ENCODE data around the gene NUDT19. TPM values are rescaled to one million over a fixed set of nuclear protein-coding genes. Genes with fewer than 3 reads are reported as not detected.
A peak's percentile ranks its signal among the peaks of the same experiment; 100 is the strongest.

NUDT19 gene
- total and polyA plus RNA-seq, 9 of the 15 experiments (the other 6 are each of a cell fraction or from before 2014, with no cell fraction given), result 9.6 to 38.6 (median 14.4) TPM

GRCh38 chr19:32692727-32693061 lies 1.1 kb downstream of the NUDT19 start:
- H3K4me1 ChIP-seq (replicated peaks in 1 of 2; ENCODE audit: control insufficient read depth in 2 of 2, insufficient read depth in 2 of 2, low read length in 2 of 2), result peaks cover 16 to 29% of the 10 kb centered on the region in 2 experiments; a peak in 4 of 5 replicates
- peak overlapping the region; percentile 73 for H3K4me3 ChIP-seq
- H3K79me2 ChIP-seq (ENCODE audit: control insufficient read depth, insufficient read depth, low read length), result peaks cover 85% of the 10 kb centered on the region
- DNase-seq (ENCODE audit: extremely low read depth in 1 of 4, low spot score in 3 of 4) (peak in 1 of 4 experiments; percentile 49), ATAC-seq (peak; percentile 26), FAIRE-seq (no peak)
- H3K4me2 ChIP-seq (ENCODE audit: insufficient read depth, low read length), result peak overlapping the region; percentile 96
- H3K9me3 ChIP-seq (replicated peaks; ENCODE audit: control insufficient read depth, insufficient read depth, low read depth, low read length), result peaks cover 23% of the 10 kb centered on the region
- no peaks in the 10 kb centered on the region for H4K20me1 ChIP-seq (replicated peaks; ENCODE audit: control insufficient read depth, insufficient read depth, low read length)
- intact Hi-C loops (cut with micrococcal nuclease), result loop anchor here (10.0 kb wide), 1 partner anchor 282 kb away; the partner anchor contains the start of genes CEP89 and FAAP24
- in situ Hi-C loops (cut with MboI), result no loop called here
- BruUV-seq (replicated peaks), result no TSS peak
- H3K9ac ChIP-seq (ENCODE audit: insufficient read depth in 1 of 2, low read depth in 2 of 2, low read length in 2 of 2), result peak overlapping the region; percentile 89 to 100
- POLR2A ChIA-PET, result interaction anchor here (1.0 to 1.9 kb wide), 3 partner anchors 15 to 29 kb away, joined by 3 to 4 read pairs (median 4); no protein-coding TSS in a partner anchor
- no peaks in the 10 kb centered on the region for H3K27me3 ChIP-seq (ENCODE audit: control insufficient read depth in 2 of 2, insufficient read depth in 2 of 2, low read length in 2 of 2)
- 2% methylated on average over 7 of the region's 7 CpGs for WGBS (ENCODE audit: insufficient coverage, low coverage, missing lambda C conversion rate)
- peak overlapping the region; percentile 88 for H2AFZ ChIP-seq (ENCODE audit: low read depth, low read length)
- H3K9me1 ChIP-seq (ENCODE audit: control insufficient read depth, insufficient read depth, low read length), result no peaks in the 10 kb centered on the region
- peak overlapping the region; percentile 86 for H3K27ac ChIP-seq (ENCODE audit: extremely low read depth, low read depth, low read length)
- peaks cover 39% of the 10 kb centered on the region for H3K36me3 ChIP-seq (ENCODE audit: control insufficient read depth, insufficient read depth, low read length)
- CTCF ChIA-PET (ENCODE audit: low intra/inter-chr PET ratio), result no interaction called here
- TF ChIP-seq ZNF561 (CRISPR knock-in tag; conservative IDR thresholded peaks at IDR 0.05) (no peak), ZNF354B (CRISPR knock-in tag; IDR thresholded peaks at IDR 0.05) (no peak), NKRF (IDR thresholded peaks at IDR 0.05; ENCODE audit: borderline replicate concordance) (0 out of 2 replicates have a peak, but pooled peaks have one; percentile 20), CUX1 (CRISPR knock-in tag; IDR thresholded peaks at IDR 0.05) (peak; percentile 74), PRPF4 (IDR thresholded peaks at IDR 0.05; ENCODE audit: insufficient read depth, low read depth, low read length, poor library complexity, severe bottlenecking) (no peak), E2F6 (IDR thresholded peaks at IDR 0.05; ENCODE audit: borderline replicate concordance in 1 of 2, extremely low read depth in 1 of 2, insufficient read depth in 1 of 2, insufficient read length in 1 of 2, low read depth in 1 of 2, low read length in 1 of 2, poor library complexity in 1 of 2, severe bottlenecking in 1 of 2) (peak in 1 of 2 experiments; percentile 35), CEBPB (tag; IDR thresholded peaks at IDR 0.05) (no peak), ARID3B (CRISPR knock-in tag; IDR thresholded peaks at IDR 0.05; ENCODE audit: borderline replicate concordance) (no peak)

Data from K562 (cell line).